NB4 (cell line): Measurements from ENCODE around the gene ESR1.

Experiments used
- POLR2A ChIP-seq: IDR thresholded peaks from 2 replicates; pipeline ENCODE4 v1.6.1; 2011; ENCODE audit warnings: mild to moderate bottlenecking; ENCODE audit not compliant: insufficient read length; ENCODE audit errors: extremely low read depth
- TF ChIP-seq, protein P1 (sequence below): IDR thresholded peaks from one replicate; pipeline ENCODE4 v1.5.1; 2012; ENCODE audit warnings: low read depth, low read length

DNA sequence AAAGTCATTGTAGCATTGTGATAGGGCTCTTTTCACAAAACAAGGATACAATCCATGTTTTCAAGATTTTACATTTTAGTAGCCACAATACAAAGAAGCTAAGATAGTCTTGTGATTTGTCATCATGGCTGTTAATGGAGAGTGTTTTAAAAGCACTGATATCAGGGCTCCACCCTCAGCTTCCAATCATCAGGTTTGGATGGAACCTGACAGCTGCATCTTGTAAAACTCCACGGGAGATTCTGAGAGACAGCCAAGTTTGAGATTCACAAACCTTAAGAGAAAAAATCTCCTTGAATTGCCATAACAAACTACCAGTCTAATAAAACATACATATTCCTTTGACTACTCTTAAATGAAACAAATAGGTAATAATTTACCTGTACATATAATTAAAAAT, 280.2 kb downstream of the ESR1 start:
- TF ChIP-seq, protein P1, sequence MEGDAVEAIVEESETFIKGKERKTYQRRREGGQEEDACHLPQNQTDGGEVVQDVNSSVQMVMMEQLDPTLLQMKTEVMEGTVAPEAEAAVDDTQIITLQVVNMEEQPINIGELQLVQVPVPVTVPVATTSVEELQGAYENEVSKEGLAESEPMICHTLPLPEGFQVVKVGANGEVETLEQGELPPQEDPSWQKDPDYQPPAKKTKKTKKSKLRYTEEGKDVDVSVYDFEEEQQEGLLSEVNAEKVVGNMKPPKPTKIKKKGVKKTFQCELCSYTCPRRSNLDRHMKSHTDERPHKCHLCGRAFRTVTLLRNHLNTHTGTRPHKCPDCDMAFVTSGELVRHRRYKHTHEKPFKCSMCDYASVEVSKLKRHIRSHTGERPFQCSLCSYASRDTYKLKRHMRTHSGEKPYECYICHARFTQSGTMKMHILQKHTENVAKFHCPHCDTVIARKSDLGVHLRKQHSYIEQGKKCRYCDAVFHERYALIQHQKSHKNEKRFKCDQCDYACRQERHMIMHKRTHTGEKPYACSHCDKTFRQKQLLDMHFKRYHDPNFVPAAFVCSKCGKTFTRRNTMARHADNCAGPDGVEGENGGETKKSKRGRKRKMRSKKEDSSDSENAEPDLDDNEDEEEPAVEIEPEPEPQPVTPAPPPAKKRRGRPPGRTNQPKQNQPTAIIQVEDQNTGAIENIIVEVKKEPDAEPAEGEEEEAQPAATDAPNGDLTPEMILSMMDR = no peak
- TF ChIP-seq POLR2A = no peak
